Kidney (tissue), 14 donors: Measurements from ENCODE around the gene PYGB. TPM values are rescaled to one million over a fixed set of nuclear protein-coding genes. Genes with fewer than 3 reads are reported as not detected.

ENCODE experiments used
- DNase-seq, 5 donors: peaks; one replicate each; pipeline ENCODE4 v3.0.0-alpha.2; 2013 to 2020
- FAIRE-seq: peaks from 2 replicates; lab custom pipeline; 2012; peaks lifted over from hg19 to GRCh38; lab: Jason Lieb, UNC
- H3K27ac ChIP-seq, 2 donors: one replicate each; pipeline ENCODE4 v1.7.0; 2013; ENCODE audit warnings: low read depth in 2 of 2, low read length in 2 of 2, inconsistent platforms in 1 of 2
- H3K27me3 ChIP-seq: one replicate; pipeline ENCODE4 v1.7.1; 2013; ENCODE audit warnings: low read length, inconsistent platforms; ENCODE audit not compliant: control insufficient read depth, insufficient read depth
- H3K36me3 ChIP-seq, 3 donors: one replicate each; pipeline versions ENCODE4 v1.7.0 to v1.7.1; 2013; ENCODE audit warnings: low read length in 3 of 3, control low read depth in 1 of 3, inconsistent platforms in 1 of 3; ENCODE audit not compliant: insufficient read depth in 3 of 3, control insufficient read depth in 2 of 3
- H3K4me1 ChIP-seq, 3 donors: one replicate each; pipeline versions ENCODE4 v1.7.0 to v1.7.1; 2013; ENCODE audit warnings: low read length in 3 of 3, inconsistent platforms in 1 of 3, low read depth in 1 of 3; ENCODE audit not compliant: control insufficient read depth in 2 of 3, insufficient read depth in 2 of 3
- H3K4me3 ChIP-seq, 3 donors: one replicate each; pipeline versions ENCODE4 v1.7.0 to v1.8.1; 2013; ENCODE audit warnings: low read length in 3 of 3, control low read depth in 1 of 3, inconsistent platforms in 1 of 3
- H3K9ac ChIP-seq, 3 donors: one replicate each; pipeline versions ENCODE4 v1.7.0 to v1.7.1; 2013; ENCODE audit warnings: low read length in 3 of 3, control low read depth in 1 of 3, inconsistent platforms in 1 of 3
- H3K9me3 ChIP-seq, 3 donors: one replicate each; pipeline versions ENCODE4 v1.7.0 to v1.7.1; 2013; ENCODE audit warnings: low read length in 3 of 3, control low read depth in 1 of 3, inconsistent platforms in 1 of 3; ENCODE audit not compliant: control insufficient read depth in 2 of 3, insufficient read depth in 1 of 3
- CTCF ChIP-seq: IDR thresholded peaks from 3 replicates; pipeline ENCODE4 v1.5.1; 2012; ENCODE audit warnings: mild to moderate bottlenecking, moderate library complexity, borderline replicate concordance; ENCODE audit not compliant: insufficient read depth; ENCODE audit errors: extremely low read depth
- intact Hi-C: fragments of 100-400 bp; cut with DNase I; formaldehyde crosslinking; loops from one replicate; pipeline ENCODE4 v1.11.1; 2022
- polyA plus RNA-seq: library from polyadenylated mRNA; stranded (reverse); fragments of 350-450 nt; fragmentation: Illumina TruSeq; extraction: RNeasy Lipid Tissue Mini Kit (QIAGEN cat#74804); gene quantifications from one replicate; pipeline ENCODE4 v1.2.3, GENCODE V29; 2014; ENCODE audit warnings: low read depth, low replicate concordance; ENCODE audit not compliant: insufficient read depth
- total RNA-seq: library from RNA; stranded (reverse); fragmentation: NEBNext Ultra II Directional; extraction: Animal tissue kit (Norgen Biotek cat#: 25700); gene quantifications from one replicate; pipeline ENCODE4 v1.2.1, GENCODE V29; 2021
- donor health status: control.
- donor health status: control.
- donor health status: control.
- donor health status: control.
- donor health status: control.
- donor health status: DM: yes; HTN: yes; CAD: no.
- donor health status: Normal renal cell carcinoma (clear cell type).

PYGB gene
- total and polyA plus RNA-seq, 2 donors from 2014 or later = 50.9 to 176 TPM

DNA sequence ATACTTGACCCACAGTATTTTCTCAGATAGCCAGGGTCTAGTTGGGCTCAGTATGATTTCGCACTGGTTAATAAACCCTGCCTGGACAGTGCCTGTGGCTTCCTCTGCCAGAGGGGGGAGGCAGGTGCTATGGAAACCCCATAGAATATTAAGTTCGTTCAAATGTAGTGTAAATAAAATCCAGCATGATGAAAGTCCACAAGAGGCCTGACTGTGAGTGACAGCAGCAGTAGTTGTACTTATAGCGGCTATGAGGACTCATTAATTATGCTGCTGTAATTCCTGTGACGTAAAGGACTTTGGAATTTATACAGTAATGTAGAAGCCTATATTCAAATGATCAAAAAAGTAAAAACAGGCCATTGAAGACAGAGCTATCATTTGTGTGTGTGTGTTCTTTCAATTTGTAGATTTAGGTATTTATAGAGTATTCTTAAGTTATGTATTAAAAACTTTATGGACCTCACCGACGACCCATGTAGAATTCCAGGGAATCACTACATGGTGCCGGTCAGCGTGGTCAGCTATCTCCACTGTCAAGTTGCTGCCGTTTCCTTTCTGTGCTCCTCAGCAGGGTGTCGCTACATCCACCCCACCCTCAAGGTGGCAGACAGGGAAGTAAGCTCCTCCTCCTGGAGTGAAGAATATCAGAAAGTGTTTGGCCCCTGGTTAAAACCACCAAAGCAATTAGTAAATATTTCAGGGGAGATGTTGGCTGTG is 10.0 kb downstream of the PYGB start:
- TF ChIP-seq CTCF = no peak
- intact Hi-C loops = no loop called here
- no peak overlapping the region for H3K27ac ChIP-seq

GRCh38 chr20:25258476-25258805 is 10.6 kb downstream of the PYGB start:
- Histone ChIP-seq H3K9ac (no peak overlapping the region), H3K27ac (no peak overlapping the region), H3K4me1 (peaks cover 0 to 22% (median 17%) of the 10 kb centered on the region in 3 donors), H3K27me3 (no peaks in the 10 kb centered on the region), H3K36me3 (peaks cover 0 to 4% (median 0%) of the 10 kb centered on the region in 3 donors), H3K4me3 (no peak overlapping the region), H3K9me3 (no peaks in the 10 kb centered on the region)
- TF ChIP-seq CTCF = no peak
- no peak for FAIRE-seq
- DNase-seq = peak in 1 of 5 donors; percentile 30
- intact Hi-C loops = no loop called here

More for the DNA sequence above, 10.0 kb downstream of the PYGB start:
- DNase-seq (peak in 1 of 5 donors; percentile 19), FAIRE-seq (no peak)
- Histone ChIP-seq H3K9ac (no peak overlapping the region), H3K9me3 (no peaks in the 10 kb centered on the region), H3K4me3 (no peak overlapping the region), H3K36me3 (peaks cover 0 to 4% (median 0%) of the 10 kb centered on the region in 3 donors), H3K27me3 (no peaks in the 10 kb centered on the region), H3K4me1 (peaks cover 0 to 22% (median 19%) of the 10 kb centered on the region in 3 donors)

DNA sequence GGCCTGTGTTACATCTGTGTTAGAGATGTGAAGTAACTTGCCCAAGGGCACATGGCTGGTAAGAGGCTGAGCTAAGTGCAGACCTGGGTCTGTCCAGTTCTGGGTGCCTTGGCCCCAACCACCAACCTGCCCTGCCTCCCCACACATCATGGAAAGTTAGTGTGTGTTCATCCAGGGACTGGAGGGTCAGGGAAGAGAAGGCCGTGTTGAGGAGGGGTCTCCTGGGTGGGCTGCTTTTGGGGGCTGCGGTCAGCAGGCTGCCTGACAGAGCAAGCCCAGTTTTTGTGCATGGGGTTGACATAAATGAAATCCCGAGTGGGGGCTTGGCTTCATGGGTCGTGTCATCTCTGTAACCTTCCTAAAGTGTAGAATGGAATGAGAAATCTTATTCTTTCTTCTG is 10.9 kb downstream of the PYGB start:
- H3K36me3 ChIP-seq = peaks cover 0 to 4% (median 0%) of the 10 kb centered on the region in 3 donors
- intact Hi-C loops = no loop called here
- no peak overlapping the region for H3K4me3 ChIP-seq
- no peak overlapping the region for H3K27ac ChIP-seq
- no peaks in the 10 kb centered on the region for H3K9me3 ChIP-seq
- no peak for TF ChIP-seq CTCF
- FAIRE-seq (no peak), DNase-seq (peak in 1 of 5 donors; percentile 20)
- peaks cover 0 to 22% (median 17%) of the 10 kb centered on the region in 3 donors for H3K4me1 ChIP-seq
- H3K27me3 ChIP-seq = no peaks in the 10 kb centered on the region
- no peak overlapping the region for H3K9ac ChIP-seq
